PC-3 (cell line): ENCODE results near the gene SFMBT2.

Experiments
- CTCF ChIP-seq: fragments of 300-600 bp; sonication (generic); conservative IDR thresholded peaks from 2 replicates; pipeline ENCODE4 v1.5.1; 2017; ENCODE audit warnings: antibody characterized with exemption, low read depth, mild to moderate bottlenecking, low read length
- EZH2phosphoT487 ChIP-seq: fragments of 300-600 bp; sonication (generic); IDR thresholded peaks from 2 replicates; pipeline ENCODE4 v1.6.1; 2018; ENCODE audit warnings: mild to moderate bottlenecking, antibody characterized with exemption, low read length, borderline replicate concordance

GRCh38 chr10:7406712-7407333 is 4.0 kb downstream of the SFMBT2 start:
- TF ChIP-seq EZH2phosphoT487 (no peak), CTCF (no peak)
